Memory B cell (primary cell): Measurements from ENCODE around the gene GSG1L2.

Source experiments
- ATAC-seq: fragments of 150-1000 bp; cut with Tn5 transposase; 2 replicates; pipeline ENCODE4 v1.10.0; 2021; ENCODE audit warnings: low read depth, mild to moderate bottlenecking, moderate library complexity
- DNase-seq, 2 donors: peaks; one replicate each; pipeline ENCODE4 v3.0.0; 2022; ENCODE audit warnings: low spot score in 2 of 2
- H3K27ac Mint-ChIP-seq: one replicate; pipeline ENCODE4 v1.8.0; 2022; ENCODE audit warnings: mild to moderate bottlenecking, moderate library complexity, mixed read lengths
- H3K27me3 Mint-ChIP-seq: one replicate; pipeline ENCODE4 v1.8.0; 2022; ENCODE audit warnings: mixed read lengths
- H3K36me3 Mint-ChIP-seq: one replicate; pipeline ENCODE4 v1.8.0; 2022; ENCODE audit warnings: mild to moderate bottlenecking, mixed read lengths
- H3K4me1 Mint-ChIP-seq: one replicate; pipeline ENCODE4 v1.8.0; 2022; ENCODE audit warnings: mixed read lengths
- H3K4me3 Mint-ChIP-seq: one replicate; pipeline ENCODE4 v1.8.0; 2022; ENCODE audit warnings: mild to moderate bottlenecking, moderate library complexity, mixed read lengths
- H3K9me3 Mint-ChIP-seq: one replicate; pipeline ENCODE4 v1.8.0; 2022; ENCODE audit warnings: mixed read lengths

The GSG1L2 gene

DNA sequence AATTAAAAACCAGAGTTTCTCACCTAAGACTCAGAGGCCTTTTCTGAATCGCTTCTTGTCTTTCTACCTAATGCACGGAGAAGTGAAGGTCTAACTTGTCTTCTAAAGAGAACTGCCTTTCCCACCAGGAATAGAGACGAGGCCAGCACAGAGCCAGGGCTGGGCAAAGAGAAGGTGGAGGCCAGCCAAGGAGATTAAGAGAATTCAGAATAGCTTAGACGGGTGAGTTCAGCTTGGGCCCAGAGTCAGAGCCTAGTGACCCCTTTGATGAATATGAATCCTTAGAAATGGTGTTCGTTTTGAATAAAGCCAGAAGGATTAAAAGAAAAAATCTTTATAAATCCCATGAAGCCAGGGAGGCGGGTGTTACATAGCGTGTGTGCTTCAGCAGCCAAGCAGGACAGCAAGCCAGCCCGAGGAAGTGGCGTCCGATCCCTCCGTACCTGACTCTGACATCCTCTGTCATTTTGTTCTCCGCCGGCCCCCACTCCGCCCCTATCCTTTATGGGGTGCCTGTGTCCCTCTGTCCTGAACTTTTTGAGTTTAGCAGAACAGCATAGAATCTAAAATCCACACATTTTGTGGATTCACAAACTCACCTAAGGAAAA lies 7.4 kb downstream of the GSG1L2 start:
- no peak overlapping the region for H3K27ac Mint-ChIP-seq
- no peak for ATAC-seq
- H3K27me3 Mint-ChIP-seq = peaks cover 6% of the 10 kb centered on the region
- DNase-seq = no peak
- no peaks in the 10 kb centered on the region for H3K36me3 Mint-ChIP-seq
- H3K4me3 Mint-ChIP-seq = no peak overlapping the region
- H3K9me3 Mint-ChIP-seq = peaks cover 9% of the 10 kb centered on the region
- peaks cover 3% of the 10 kb centered on the region for H3K4me1 Mint-ChIP-seq

DNA sequence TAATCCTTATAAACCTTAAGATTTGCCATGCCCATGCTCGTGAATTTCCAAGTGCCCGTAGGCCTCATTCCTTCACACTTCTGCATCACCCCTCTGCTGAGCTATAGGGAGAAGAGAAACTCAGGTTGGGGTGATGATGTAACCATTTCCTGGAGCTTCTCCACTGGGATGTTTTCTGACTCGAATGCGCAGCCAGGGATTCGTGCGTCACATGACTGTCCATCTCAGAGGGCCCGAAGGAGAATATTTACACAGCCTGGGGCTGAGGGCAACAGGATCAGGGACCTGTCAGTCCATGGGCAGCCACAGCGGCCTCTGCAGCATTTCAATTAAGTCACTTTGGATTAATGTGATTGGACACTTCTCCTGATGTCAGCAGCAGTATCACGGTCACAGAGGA lies 8.7 kb downstream of the GSG1L2 start:
- no peak for ATAC-seq
- peaks cover 6% of the 10 kb centered on the region for H3K9me3 Mint-ChIP-seq
- peaks cover 3% of the 10 kb centered on the region for H3K4me1 Mint-ChIP-seq
- H3K27me3 Mint-ChIP-seq = peaks cover 3% of the 10 kb centered on the region
- no peak overlapping the region for H3K27ac Mint-ChIP-seq
- H3K4me3 Mint-ChIP-seq = no peak overlapping the region
- H3K36me3 Mint-ChIP-seq = no peaks in the 10 kb centered on the region
- DNase-seq = no peak

DNA sequence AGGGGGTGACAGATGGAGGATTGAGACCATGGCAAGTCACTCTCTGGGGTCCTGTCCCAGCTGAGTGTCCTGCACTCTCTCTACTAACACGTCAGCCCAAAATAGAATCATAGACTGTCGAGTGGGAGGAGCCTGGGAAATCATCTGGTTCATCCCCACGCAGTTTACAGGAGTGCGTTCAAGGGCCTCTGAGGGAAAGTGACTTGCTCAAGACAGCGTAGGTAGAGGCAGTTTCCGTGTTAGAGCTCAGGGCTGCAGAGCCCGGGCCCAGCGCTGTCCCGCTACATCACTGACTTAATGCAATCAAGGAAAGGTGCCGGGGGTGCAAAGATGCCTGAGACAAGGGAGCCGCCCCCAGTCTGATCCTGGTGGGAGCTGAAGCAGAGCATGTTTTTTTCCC lies 10.3 kb downstream of the GSG1L2 start:
- Mint-ChIP-seq H3K27ac (no peak overlapping the region), H3K4me3 (no peak overlapping the region), H3K36me3 (no peaks in the 10 kb centered on the region), H3K4me1 (peaks cover 3% of the 10 kb centered on the region), H3K9me3 (peaks cover 5% of the 10 kb centered on the region), H3K27me3 (peaks cover 3% of the 10 kb centered on the region)
- DNase-seq (no peak), ATAC-seq (no peak)

DNA sequence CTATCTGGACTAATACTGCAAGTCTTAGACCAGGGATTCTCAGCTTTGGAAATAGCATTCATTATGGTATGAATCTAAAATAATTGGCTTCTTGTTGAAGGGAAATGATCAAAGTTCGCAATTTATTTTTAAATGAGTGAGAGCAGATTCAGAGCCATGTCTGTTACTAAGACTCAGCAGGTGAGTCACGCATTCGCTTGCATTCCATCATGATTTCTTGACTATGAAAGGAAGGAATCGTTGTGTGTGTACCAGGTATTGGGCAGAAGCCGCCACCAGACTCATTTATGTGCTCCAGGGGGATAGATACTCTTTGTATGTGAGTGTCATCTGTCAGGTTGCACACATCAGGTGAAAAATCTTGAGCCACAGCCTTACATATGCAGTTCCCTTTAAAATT lies 10.8 kb downstream of the GSG1L2 start:
- no peak overlapping the region for H3K27ac Mint-ChIP-seq
- H3K4me1 Mint-ChIP-seq = no peaks in the 10 kb centered on the region
- H3K9me3 Mint-ChIP-seq = no peaks in the 10 kb centered on the region
- no peak for DNase-seq
- H3K36me3 Mint-ChIP-seq = no peaks in the 10 kb centered on the region
- H3K27me3 Mint-ChIP-seq = no peaks in the 10 kb centered on the region
- no peak overlapping the region for H3K4me3 Mint-ChIP-seq
- ATAC-seq = no peak

DNA sequence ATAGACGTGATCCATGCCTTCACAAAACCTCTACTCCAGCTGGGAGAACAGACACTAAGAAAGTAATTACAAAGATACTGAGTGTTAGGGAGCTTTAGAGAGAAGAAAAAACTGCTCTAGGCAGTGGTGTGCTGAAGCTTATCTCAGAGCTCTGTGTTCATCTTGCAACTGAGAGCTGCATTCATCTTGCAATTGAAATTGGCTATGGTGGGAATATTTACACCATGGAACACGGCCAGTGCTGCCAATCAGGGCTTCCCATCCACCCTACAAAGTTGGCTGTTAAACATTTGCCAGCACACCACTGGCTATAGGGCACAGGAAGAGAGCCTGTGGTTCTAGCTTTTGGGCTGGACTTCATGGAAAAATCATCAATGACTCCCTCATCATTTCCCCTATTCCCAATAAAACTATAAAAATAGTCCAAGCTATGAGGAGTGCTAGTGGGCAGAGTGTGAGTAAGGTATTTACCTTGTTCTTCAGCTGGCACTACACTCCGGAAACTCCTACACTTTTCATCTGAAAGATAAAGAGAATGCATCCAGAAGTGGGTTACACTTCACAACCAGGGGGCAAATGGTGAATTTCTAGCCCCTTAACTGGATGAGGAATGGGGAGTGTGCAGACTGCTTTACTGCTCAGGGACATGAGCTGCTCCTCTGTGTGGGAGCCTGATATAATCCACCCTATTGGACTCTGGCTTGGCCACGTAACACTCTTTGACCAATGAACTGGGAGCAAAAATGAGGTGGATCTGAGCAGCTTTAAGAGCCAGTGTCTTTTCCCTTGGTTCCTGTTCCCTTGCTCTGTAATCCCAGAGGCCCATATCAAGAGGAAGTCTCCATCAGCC lies 11.6 kb downstream of the GSG1L2 start:
- no peaks in the 10 kb centered on the region for H3K4me1 Mint-ChIP-seq
- no peaks in the 10 kb centered on the region for H3K36me3 Mint-ChIP-seq
- no peak overlapping the region for H3K4me3 Mint-ChIP-seq
- no peak for ATAC-seq
- no peaks in the 10 kb centered on the region for H3K27me3 Mint-ChIP-seq
- no peak overlapping the region for H3K27ac Mint-ChIP-seq
- no peaks in the 10 kb centered on the region for H3K9me3 Mint-ChIP-seq
- DNase-seq = no peak

DNA sequence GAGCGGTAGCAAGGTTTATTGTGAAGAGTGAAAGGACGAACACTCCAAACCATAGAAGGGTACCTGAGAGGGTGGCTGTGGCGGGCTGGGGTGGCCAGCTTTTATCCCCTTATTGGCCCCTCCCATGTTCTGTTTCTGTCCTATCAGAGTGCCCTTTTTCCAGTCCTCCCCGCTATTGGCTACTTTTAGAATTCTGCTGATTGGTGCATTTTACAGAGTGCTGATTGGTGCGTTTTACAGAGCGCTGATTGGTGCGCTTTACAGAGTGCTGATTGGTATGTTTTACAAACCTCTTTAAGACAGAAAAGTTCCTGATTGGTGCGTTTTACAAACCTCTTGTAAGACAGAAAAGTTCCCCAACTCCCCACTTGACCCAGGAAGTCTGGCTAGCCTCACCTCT lies 12.5 kb downstream of the GSG1L2 start:
- no peak for ATAC-seq

DNA sequence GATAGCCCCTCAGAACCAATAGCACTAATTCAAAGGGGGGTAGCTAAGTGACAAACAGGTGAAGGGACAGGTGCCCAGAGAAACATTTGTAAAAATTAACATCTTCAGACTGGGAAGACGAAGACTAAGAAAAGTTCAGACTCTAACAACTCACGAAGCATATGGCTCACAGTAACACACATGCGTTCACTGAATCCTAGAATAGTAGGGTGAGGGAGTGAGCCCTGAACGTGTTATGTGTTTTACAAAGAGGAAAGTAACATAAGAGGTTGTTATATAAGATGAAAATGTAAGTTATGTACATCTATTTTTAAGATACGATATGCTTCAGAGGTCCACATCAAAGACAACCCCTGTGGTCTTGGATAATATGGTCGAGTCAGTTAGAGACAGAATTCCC lies 15.2 kb downstream of the GSG1L2 start:
- H3K4me3 Mint-ChIP-seq = no peak overlapping the region
- H3K9me3 Mint-ChIP-seq = peaks cover 7% of the 10 kb centered on the region

More for the DNA sequence above, 12.5 kb downstream of the GSG1L2 start:
- H3K27me3 Mint-ChIP-seq = no peaks in the 10 kb centered on the region
- H3K36me3 Mint-ChIP-seq = no peaks in the 10 kb centered on the region
- H3K27ac Mint-ChIP-seq = no peak overlapping the region
- H3K4me1 Mint-ChIP-seq = no peaks in the 10 kb centered on the region
- peaks cover 4% of the 10 kb centered on the region for H3K9me3 Mint-ChIP-seq
- no peak overlapping the region for H3K4me3 Mint-ChIP-seq
- DNase-seq = no peak

DNA sequence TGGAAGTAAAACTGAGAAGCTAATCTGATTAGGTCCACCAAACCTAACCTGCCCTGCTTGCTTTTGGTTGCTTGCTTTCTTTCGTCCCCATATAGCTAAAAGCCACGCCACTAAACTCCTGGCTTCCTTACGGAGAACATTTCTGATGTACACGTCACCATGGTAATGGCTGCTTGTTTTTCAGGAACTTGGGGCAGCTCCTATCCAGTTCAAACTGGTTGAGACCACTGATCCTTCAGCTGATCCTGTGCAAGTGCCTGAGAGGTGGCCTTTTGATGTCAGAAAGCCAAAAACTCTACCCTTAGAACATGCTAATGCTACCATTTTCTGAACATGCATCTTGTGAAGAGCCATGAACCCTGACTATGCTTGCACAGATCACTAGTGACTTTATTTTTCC lies 16.1 kb downstream of the GSG1L2 start:
- no peak for DNase-seq
- Mint-ChIP-seq H3K4me1 (no peaks in the 10 kb centered on the region), H3K9me3 (peaks cover 7% of the 10 kb centered on the region), H3K4me3 (no peak overlapping the region), H3K27me3 (peaks cover 7% of the 10 kb centered on the region), H3K36me3 (no peaks in the 10 kb centered on the region), H3K27ac (no peak overlapping the region)
- ATAC-seq = no peak

More for the DNA sequence above, 15.2 kb downstream of the GSG1L2 start:
- H3K4me1 Mint-ChIP-seq = no peaks in the 10 kb centered on the region
- no peak overlapping the region for H3K27ac Mint-ChIP-seq
- DNase-seq = no peak
- ATAC-seq = no peak
- H3K27me3 Mint-ChIP-seq = peaks cover 7% of the 10 kb centered on the region
- no peaks in the 10 kb centered on the region for H3K36me3 Mint-ChIP-seq

DNA sequence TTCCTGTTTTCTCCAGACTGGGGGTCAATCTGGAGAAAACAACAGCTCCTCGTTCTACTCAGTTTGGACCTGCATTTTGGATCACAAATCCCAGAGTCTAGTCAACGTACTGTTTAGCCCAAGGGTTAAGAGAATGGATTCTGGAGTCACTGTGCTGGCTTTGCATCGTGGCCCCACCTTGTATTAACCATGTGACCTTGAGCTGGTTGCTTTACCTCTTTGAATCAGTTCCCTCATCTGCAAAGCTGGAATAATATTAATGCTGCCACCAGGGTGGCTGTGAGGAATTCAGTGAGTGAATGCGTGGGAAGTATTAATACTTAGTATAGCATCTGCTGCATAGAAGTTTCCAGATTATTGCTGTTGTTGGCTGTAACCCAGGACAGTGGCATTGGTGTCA lies 19.2 kb downstream of the GSG1L2 start:
- peaks cover 13% of the 10 kb centered on the region for H3K27me3 Mint-ChIP-seq
- H3K9me3 Mint-ChIP-seq = peaks cover 8% of the 10 kb centered on the region
- H3K27ac Mint-ChIP-seq = no peak overlapping the region
- ATAC-seq (no peak), DNase-seq (no peak)
- no peak overlapping the region for H3K4me3 Mint-ChIP-seq
- no peaks in the 10 kb centered on the region for H3K4me1 Mint-ChIP-seq
- no peaks in the 10 kb centered on the region for H3K36me3 Mint-ChIP-seq

DNA sequence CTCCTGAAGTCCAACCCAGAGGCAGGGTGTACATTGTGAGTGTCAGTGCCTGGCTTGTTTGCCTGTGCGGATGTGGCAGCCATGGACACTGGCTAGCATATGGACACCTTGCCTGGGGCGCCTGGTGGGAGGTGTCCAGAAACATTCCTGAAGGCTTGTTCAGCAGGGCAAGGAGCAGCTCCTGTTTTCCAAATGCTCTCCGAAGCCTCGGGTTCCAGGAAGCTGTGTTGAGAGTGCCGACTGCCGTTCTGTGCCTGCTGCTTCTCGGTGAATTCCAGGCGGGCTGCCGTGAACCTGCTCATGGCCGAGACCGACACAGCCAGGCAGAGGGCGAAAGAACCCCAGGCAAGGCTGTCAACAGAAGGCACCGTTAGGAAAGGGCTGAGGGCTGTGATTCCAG lies 19.6 kb downstream of the GSG1L2 start:
- Mint-ChIP-seq H3K36me3 (no peaks in the 10 kb centered on the region), H3K9me3 (peaks cover 8% of the 10 kb centered on the region), H3K27ac (no peak overlapping the region), H3K4me3 (no peak overlapping the region), H3K4me1 (no peaks in the 10 kb centered on the region), H3K27me3 (peaks cover 14% of the 10 kb centered on the region)
- no peak for ATAC-seq
- DNase-seq = no peak

DNA sequence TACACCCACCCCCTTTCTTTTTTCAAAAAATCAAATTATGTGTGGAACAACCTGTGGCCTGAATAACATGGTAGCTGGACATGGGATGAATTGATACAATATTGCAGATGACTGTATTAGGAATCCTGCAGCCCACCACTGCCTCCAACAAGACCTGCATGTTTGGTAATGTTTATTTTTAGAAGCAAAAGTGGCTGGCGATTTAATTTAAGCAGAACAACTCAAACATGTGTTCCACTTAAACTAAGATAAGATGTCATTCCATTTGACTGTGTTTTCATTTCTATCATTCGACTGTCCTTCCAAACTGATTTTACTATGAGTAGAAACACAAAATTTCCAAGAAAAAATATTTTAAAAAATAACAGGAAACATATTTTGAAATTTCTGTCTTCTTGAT lies 20.4 kb downstream of the GSG1L2 start:
- Mint-ChIP-seq H3K9me3 (peaks cover 8% of the 10 kb centered on the region), H3K4me3 (no peak overlapping the region), H3K27ac (no peak overlapping the region), H3K4me1 (no peaks in the 10 kb centered on the region), H3K27me3 (peaks cover 14% of the 10 kb centered on the region), H3K36me3 (no peaks in the 10 kb centered on the region)
- DNase-seq = no peak
- ATAC-seq = no peak

DNA sequence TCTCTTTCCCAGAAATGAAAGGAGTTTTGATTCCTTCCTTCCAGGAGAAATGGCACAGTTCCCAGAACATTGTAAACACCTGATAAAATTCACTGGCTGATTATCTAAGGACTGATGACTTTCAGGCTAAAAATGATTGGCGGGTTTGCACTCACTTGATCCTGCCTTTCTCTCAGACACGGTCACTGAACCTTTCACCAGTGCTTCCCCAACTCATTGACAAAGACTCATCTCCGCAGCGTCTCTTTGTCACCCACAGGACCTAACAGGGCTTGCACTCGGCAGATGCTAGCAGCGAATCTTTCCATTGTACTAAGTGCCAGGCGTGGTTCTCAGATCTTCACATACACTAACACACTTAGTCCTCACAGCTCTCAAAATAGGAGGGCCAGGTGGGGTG lies 23.2 kb downstream of the GSG1L2 start:
- DNase-seq (no peak), ATAC-seq (no peak)
- Mint-ChIP-seq H3K27me3 (peaks cover 11% of the 10 kb centered on the region), H3K27ac (no peak overlapping the region), H3K4me1 (no peaks in the 10 kb centered on the region), H3K36me3 (no peaks in the 10 kb centered on the region), H3K4me3 (no peak overlapping the region), H3K9me3 (peaks cover 1% of the 10 kb centered on the region)

DNA sequence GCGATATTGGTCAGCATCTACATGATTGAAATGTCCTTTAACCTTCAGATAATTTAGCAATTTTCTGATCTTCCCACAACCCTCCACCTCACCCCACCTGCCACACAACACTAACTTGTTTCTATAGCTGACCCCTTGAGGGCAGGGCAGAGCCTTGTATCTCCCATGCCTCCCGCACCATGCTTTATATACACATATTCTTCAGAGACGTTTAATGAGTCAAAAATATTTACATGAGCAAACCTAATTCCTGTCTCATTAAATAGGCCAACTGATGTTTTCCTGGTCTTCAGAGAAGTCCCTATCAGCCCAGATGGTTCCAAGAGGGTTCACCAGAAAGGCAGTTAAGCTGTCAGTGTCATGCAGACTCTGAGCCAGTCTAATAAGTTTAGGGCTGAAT lies 23.9 kb downstream of the GSG1L2 start:
- Mint-ChIP-seq H3K27ac (no peak overlapping the region), H3K4me1 (no peaks in the 10 kb centered on the region), H3K36me3 (no peaks in the 10 kb centered on the region), H3K27me3 (peaks cover 11% of the 10 kb centered on the region), H3K4me3 (no peak overlapping the region), H3K9me3 (peaks cover 1% of the 10 kb centered on the region)
- DNase-seq = no peak
- no peak for ATAC-seq

DNA sequence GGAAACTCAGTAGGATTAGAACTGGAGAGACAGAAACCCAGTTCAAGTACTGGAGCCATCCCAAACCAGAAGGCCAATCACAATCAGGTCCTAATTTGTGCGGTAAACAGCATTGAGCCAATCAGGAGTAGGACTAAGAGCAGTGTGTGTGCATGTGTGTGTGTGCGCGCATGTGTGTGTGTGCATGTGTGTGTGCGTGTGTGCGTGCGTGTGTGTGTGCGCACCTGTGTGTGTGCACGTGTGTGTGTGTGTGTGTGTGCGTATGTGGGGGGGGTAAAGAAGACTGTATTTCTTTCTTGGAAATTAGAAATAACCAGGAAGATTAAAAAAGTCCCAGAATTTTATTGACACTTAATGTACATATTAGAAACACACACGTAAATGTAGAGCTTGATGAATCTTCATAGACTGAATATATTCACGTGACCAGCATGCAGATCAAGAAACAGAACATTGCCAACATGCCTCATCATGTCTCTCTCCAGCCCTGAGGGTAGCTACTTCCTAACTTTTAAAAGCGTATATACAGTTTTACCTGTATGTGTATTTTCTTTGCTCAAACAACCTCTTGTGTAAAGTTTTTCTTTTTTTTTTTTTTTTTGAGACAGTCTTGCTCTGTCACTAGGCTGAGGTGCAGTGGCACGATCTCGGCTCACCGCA lies 29.6 kb downstream of the GSG1L2 start:
- peaks cover 7% of the 10 kb centered on the region for H3K27me3 Mint-ChIP-seq
- no peak overlapping the region for H3K27ac Mint-ChIP-seq
- no peaks in the 10 kb centered on the region for H3K9me3 Mint-ChIP-seq
- no peak for DNase-seq
- no peaks in the 10 kb centered on the region for H3K36me3 Mint-ChIP-seq
- no peak for ATAC-seq
- H3K4me1 Mint-ChIP-seq = no peaks in the 10 kb centered on the region
- H3K4me3 Mint-ChIP-seq = no peak overlapping the region
